ENCODE data around the gene ADARB1. TPM values are rescaled to one million over a fixed set of nuclear protein-coding genes. Genes with fewer than 3 reads are reported as not detected.

Gene ADARB1
- total and polyA plus RNA-seq, 2 experiments from 2014 or later = 16.0 to 17.3 TPM

DNA sequence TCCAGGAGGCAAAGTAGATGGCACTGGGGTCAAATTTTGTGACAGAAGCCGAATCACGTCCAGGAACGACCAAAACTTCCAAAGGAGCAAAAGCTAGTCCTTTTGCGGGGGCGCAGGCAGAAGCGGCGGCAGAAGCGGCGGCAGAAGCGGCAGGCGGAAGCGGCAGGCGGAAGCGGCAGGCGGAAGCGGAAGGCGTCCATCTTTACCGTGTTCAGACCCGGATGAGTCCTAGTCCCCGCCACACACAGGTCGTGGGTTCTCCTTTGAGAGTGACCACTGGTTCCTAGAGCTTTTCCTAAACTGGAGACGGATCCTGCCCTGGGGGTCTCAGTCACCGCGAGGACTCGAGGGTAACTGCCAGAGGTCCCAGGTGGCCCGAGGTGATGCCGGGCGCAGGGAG is 159.7 kb downstream of the ADARB1 start:
- no peak for TF ChIP-seq EZH2 (IDR thresholded peaks at IDR 0.05; ENCODE audit: borderline replicate concordance)
- TF ChIP-seq, protein P1, sequence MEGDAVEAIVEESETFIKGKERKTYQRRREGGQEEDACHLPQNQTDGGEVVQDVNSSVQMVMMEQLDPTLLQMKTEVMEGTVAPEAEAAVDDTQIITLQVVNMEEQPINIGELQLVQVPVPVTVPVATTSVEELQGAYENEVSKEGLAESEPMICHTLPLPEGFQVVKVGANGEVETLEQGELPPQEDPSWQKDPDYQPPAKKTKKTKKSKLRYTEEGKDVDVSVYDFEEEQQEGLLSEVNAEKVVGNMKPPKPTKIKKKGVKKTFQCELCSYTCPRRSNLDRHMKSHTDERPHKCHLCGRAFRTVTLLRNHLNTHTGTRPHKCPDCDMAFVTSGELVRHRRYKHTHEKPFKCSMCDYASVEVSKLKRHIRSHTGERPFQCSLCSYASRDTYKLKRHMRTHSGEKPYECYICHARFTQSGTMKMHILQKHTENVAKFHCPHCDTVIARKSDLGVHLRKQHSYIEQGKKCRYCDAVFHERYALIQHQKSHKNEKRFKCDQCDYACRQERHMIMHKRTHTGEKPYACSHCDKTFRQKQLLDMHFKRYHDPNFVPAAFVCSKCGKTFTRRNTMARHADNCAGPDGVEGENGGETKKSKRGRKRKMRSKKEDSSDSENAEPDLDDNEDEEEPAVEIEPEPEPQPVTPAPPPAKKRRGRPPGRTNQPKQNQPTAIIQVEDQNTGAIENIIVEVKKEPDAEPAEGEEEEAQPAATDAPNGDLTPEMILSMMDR (IDR thresholded peaks at IDR 0.05; ENCODE audit: poor library complexity) = no peak
- 95% methylated on average over 28 of the region's 28 CpGs for WGBS (ENCODE audit: low lambda C conversion rate, missing lambda C conversion rate)

DNA sequence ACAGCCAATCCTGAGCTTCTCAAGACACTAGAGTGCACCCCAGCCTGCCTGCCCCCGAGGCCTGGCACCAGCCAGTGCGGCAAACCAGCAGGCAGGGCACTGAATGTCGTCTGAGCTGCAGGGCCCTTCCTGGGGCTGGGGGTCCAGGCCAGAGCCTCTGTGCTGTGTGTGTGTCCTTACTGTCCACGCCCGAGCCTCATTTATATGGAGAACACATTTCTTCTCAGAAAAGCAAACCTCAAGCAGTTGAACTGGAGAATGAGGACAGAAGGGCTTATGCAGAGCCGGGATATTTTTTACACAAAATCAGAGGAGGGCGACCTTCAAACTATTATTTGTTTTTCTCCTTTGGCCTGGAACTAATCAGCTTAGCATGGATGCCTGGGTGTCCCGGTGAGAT is 160.6 kb downstream of the ADARB1 start:
- Histone ChIP-seq H3K4me1 (ENCODE audit: insufficient read depth) (no peaks in the 10 kb centered on the region), H4K20me1 (ENCODE audit: insufficient read depth, poor library complexity, severe bottlenecking) (no peaks in the 10 kb centered on the region), H3K27me3 (no peaks in the 10 kb centered on the region), H3K27ac (no peak overlapping the region), H3K79me2 (no peaks in the 10 kb centered on the region), H3K4me2 (no peak overlapping the region), H3K36me3 (replicated peaks; ENCODE audit: insufficient read depth, low read depth) (no peaks in the 10 kb centered on the region), H3K9me2 (replicated peaks; ENCODE audit: insufficient read depth) (no peaks in the 10 kb centered on the region), H2AFZ (no peak overlapping the region), H3K9me3 (ENCODE audit: low read depth) (no peaks in the 10 kb centered on the region), H3K4me3 (no peak overlapping the region)
- TF ChIP-seq EZH2 (IDR thresholded peaks at IDR 0.05; ENCODE audit: borderline replicate concordance) (no peak), EZH2phosphoT487 (IDR thresholded peaks at IDR 0.05; ENCODE audit: low read depth, severe bottlenecking, unreplicated experiment) (no peak)
- TF ChIP-seq, protein P1 (IDR thresholded peaks at IDR 0.05; ENCODE audit: poor library complexity) = no peak
- no peak for DNase-seq (ENCODE audit: low spot score)
- 77% methylated on average over 8 of the region's 8 CpGs for WGBS (ENCODE audit: low lambda C conversion rate, missing lambda C conversion rate)

More for the DNA sequence above, 159.7 kb downstream of the ADARB1 start:
- no peaks in the 10 kb centered on the region for H3K36me3 ChIP-seq (replicated peaks; ENCODE audit: insufficient read depth, low read depth)
- H4K20me1 ChIP-seq (ENCODE audit: insufficient read depth, poor library complexity, severe bottlenecking) = no peaks in the 10 kb centered on the region
- no peak for DNase-seq (ENCODE audit: low spot score)
- no peaks in the 10 kb centered on the region for H3K79me2 ChIP-seq
- H3K9me3 ChIP-seq (ENCODE audit: low read depth) = no peaks in the 10 kb centered on the region
- H2AFZ ChIP-seq = no peak overlapping the region
- no peaks in the 10 kb centered on the region for H3K27me3 ChIP-seq
- no peaks in the 10 kb centered on the region for H3K4me1 ChIP-seq (ENCODE audit: insufficient read depth)
- no peak overlapping the region for H3K27ac ChIP-seq
- no peaks in the 10 kb centered on the region for H3K9me2 ChIP-seq (replicated peaks; ENCODE audit: insufficient read depth)
- H3K4me3 ChIP-seq = no peak overlapping the region
- H3K4me2 ChIP-seq = no peak overlapping the region

DNA sequence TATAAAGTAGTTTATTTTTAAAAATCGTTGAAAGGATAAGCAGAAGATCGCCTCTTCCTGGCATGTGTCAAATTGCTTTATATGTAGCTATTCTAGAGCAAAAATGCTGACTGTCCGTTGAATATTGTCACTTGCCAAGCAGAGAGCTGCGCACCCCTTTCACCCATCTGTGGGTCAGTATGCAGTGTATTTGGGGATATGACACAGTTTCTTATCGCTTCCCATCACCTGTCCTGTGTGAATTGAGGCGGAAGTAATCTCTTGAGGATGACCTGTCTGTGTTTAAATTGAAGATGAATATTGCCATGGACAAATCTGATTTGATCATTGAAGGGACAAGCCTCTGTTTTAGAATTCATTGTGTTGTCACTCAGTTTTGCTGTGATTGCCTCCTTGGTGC is 161.1 kb downstream of the ADARB1 start:
- Histone ChIP-seq H3K4me2 (no peak overlapping the region), H2AFZ (no peak overlapping the region), H3K9me2 (replicated peaks; ENCODE audit: insufficient read depth) (no peaks in the 10 kb centered on the region), H3K4me3 (no peak overlapping the region), H3K4me1 (ENCODE audit: insufficient read depth) (no peaks in the 10 kb centered on the region), H3K79me2 (no peaks in the 10 kb centered on the region), H3K36me3 (replicated peaks; ENCODE audit: insufficient read depth, low read depth) (no peaks in the 10 kb centered on the region), H3K9me3 (ENCODE audit: low read depth) (no peaks in the 10 kb centered on the region), H3K27me3 (no peaks in the 10 kb centered on the region), H4K20me1 (ENCODE audit: insufficient read depth, poor library complexity, severe bottlenecking) (no peaks in the 10 kb centered on the region), H3K27ac (no peak overlapping the region)
- 87% methylated on average over 6 of the region's 6 CpGs for WGBS (ENCODE audit: low lambda C conversion rate, missing lambda C conversion rate)
- DNase-seq (ENCODE audit: low spot score) = no peak
- TF ChIP-seq, protein P1 (IDR thresholded peaks at IDR 0.05; ENCODE audit: poor library complexity) = no peak
- TF ChIP-seq EZH2 (IDR thresholded peaks at IDR 0.05; ENCODE audit: borderline replicate concordance) (no peak), EZH2phosphoT487 (IDR thresholded peaks at IDR 0.05; ENCODE audit: low read depth, severe bottlenecking, unreplicated experiment) (no peak)

DNA sequence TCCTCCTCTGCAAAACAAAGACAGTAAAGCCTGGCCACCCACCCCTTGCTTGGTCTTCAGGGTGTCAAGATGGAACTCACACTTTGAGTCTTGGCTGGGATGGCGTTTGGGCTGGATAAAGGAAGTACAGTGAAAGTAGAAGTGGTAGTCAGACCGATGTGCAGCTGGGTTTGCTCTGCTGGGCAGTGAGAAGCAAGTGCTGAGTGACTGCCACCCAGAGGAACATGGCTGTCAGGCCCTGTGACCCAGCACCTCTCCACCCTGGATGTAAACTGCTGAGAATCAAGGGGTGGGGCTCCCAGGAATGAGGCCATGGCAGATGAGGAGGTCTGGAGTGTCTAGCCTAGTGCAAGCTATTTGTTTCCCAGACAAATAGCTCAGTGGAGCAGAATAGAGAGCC is 162.1 kb downstream of the ADARB1 start:
- H3K9me2 ChIP-seq (replicated peaks; ENCODE audit: insufficient read depth) = no peaks in the 10 kb centered on the region
- no peaks in the 10 kb centered on the region for H4K20me1 ChIP-seq (ENCODE audit: insufficient read depth, poor library complexity, severe bottlenecking)
- H2AFZ ChIP-seq = no peak overlapping the region
- H3K27ac ChIP-seq = no peak overlapping the region
- H3K27me3 ChIP-seq = no peaks in the 10 kb centered on the region
- H3K36me3 ChIP-seq (replicated peaks; ENCODE audit: insufficient read depth, low read depth) = no peaks in the 10 kb centered on the region
- 82% methylated on average over 2 of the region's 2 CpGs for WGBS (ENCODE audit: low lambda C conversion rate, missing lambda C conversion rate)
- no peak overlapping the region for H3K4me2 ChIP-seq
- H3K4me3 ChIP-seq = no peak overlapping the region
- TF ChIP-seq EZH2 (IDR thresholded peaks at IDR 0.05; ENCODE audit: borderline replicate concordance) (no peak), EZH2phosphoT487 (IDR thresholded peaks at IDR 0.05; ENCODE audit: low read depth, severe bottlenecking, unreplicated experiment) (no peak)
- TF ChIP-seq, protein P1 (IDR thresholded peaks at IDR 0.05; ENCODE audit: poor library complexity) = no peak
- no peaks in the 10 kb centered on the region for H3K4me1 ChIP-seq (ENCODE audit: insufficient read depth)
- DNase-seq (ENCODE audit: low spot score) = no peak
- H3K9me3 ChIP-seq (ENCODE audit: low read depth) = no peaks in the 10 kb centered on the region
- no peaks in the 10 kb centered on the region for H3K79me2 ChIP-seq
